ENCODE measurements around the gene LDLRAD3. TPM values are rescaled to one million over a fixed set of nuclear protein-coding genes. Genes with fewer than 3 reads are reported as not detected.

Gene LDLRAD3
- total RNA-seq, 1 experiment from 2014 or later: 19.0 TPM

DNA sequence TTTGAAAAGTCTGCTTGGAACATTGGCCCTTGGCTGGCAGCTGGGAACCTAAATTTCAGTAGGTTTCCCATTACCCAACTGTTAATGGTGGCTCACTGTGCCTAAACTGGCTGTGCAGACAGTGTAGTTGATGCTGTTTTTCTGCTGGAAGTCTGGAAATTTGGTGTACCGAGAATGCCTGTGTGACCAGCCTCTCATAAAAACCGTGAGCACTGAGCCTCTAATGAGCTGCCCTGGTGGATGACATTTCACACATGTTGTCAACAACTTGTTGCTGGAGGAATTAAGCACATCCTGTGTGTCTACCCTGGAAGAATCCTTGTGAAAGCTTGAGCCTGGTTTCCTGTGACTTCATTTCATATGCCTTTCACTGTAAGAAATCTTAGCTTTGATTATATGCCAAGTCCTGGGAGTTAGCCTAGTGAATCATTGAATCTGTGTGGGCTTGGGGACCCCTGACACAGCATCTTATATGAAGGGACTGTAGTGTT lies 131.1 kb downstream of the LDLRAD3 start:
- ChIA-PET RAD21 (ENCODE audit: low non-redundant PET in 1 of 2, low total read pairs in 2 of 2, uncharacterized antibody in 2 of 2, unreplicated experiment in 2 of 2) (no interaction called here), POLR2A (no interaction called here), CTCF (no interaction called here)
- Histone ChIP-seq H2AFZ (ENCODE audit: low read depth, low read length, poor library complexity, severe bottlenecking) (no peak overlapping the region), H3K9ac (ENCODE audit: low read length) (no peak overlapping the region), H3K79me2 (ENCODE audit: insufficient read depth, low read length) (no peaks in the 10 kb centered on the region), H3K4me1 (ENCODE audit: control insufficient read depth in 1 of 2, insufficient read depth in 2 of 2, low read length in 2 of 2) (no peaks in the 10 kb centered on the region), H4K20me1 (ENCODE audit: insufficient read depth) (no peaks in the 10 kb centered on the region), H3K4me3 (replicated peaks in 1 of 2; ENCODE audit: low read depth in 1 of 2, low read length in 2 of 2) (no peak overlapping the region), H3K4me2 (ENCODE audit: low read length) (no peak overlapping the region), H3K36me3 (ENCODE audit: control insufficient read depth in 1 of 2, insufficient read depth in 2 of 2, low read length in 2 of 2) (no peaks in the 10 kb centered on the region), H3K27ac (ENCODE audit: low read depth, low read length) (no peak overlapping the region), H3K27me3 (ENCODE audit: insufficient read depth, low read length) (no peaks in the 10 kb centered on the region), H3K9me2 (ENCODE audit: insufficient read depth) (no peaks in the 10 kb centered on the region), H3K9me3 (ENCODE audit: control insufficient read depth in 1 of 2, insufficient read depth in 1 of 2, low read depth in 1 of 2, low read length in 2 of 2) (no peaks in the 10 kb centered on the region)
- no TSS peak for BruUV-seq (replicated peaks)
- intact Hi-C loops (cut with micrococcal nuclease): no loop called here
- ATAC-seq: no peak
- no peak for DNase-seq (ENCODE audit: low read depth, low spot score)
- TF ChIP-seq TCF7L2 (IDR thresholded peaks at IDR 0.05; ENCODE audit: borderline replicate concordance, extremely low read depth, insufficient read depth, insufficient read length): no peak
- TF ChIP-seq, protein P1, sequence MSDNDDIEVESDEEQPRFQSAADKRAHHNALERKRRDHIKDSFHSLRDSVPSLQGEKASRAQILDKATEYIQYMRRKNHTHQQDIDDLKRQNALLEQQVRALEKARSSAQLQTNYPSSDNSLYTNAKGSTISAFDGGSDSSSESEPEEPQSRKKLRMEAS (IDR thresholded peaks at IDR 0.05): no peak
- TF ChIP-seq, protein P2, sequence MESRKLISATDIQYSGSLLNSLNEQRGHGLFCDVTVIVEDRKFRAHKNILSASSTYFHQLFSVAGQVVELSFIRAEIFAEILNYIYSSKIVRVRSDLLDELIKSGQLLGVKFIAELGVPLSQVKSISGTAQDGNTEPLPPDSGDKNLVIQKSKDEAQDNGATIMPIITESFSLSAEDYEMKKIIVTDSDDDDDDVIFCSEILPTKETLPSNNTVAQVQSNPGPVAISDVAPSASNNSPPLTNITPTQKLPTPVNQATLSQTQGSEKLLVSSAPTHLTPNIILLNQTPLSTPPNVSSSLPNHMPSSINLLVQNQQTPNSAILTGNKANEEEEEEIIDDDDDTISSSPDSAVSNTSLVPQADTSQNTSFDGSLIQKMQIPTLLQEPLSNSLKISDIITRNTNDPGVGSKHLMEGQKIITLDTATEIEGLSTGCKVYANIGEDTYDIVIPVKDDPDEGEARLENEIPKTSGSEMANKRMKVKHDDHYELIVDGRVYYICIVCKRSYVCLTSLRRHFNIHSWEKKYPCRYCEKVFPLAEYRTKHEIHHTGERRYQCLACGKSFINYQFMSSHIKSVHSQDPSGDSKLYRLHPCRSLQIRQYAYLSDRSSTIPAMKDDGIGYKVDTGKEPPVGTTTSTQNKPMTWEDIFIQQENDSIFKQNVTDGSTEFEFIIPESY (IDR thresholded peaks at IDR 0.05; ENCODE audit: extremely low read depth, insufficient replicate concordance, low read length): no peak
- TF ChIP-seq CBX3 (IDR thresholded peaks at IDR 0.05; ENCODE audit: low read depth): no peak
- no peak for TF ChIP-seq EZH2 (IDR thresholded peaks at IDR 0.05)
- TF ChIP-seq, protein P3, sequence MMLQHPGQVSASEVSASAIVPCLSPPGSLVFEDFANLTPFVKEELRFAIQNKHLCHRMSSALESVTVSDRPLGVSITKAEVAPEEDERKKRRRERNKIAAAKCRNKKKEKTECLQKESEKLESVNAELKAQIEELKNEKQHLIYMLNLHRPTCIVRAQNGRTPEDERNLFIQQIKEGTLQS (IDR thresholded peaks at IDR 0.05): no peak
- TF ChIP-seq SRF (IDR thresholded peaks at IDR 0.05; ENCODE audit: low read depth): no peak
- no peak for TF ChIP-seq ZNF274 (IDR thresholded peaks at IDR 0.05; ENCODE audit: low read depth, low read length)
- no peak for TF ChIP-seq EZH2phosphoT487 (IDR thresholded peaks at IDR 0.05; ENCODE audit: borderline replicate concordance)
- no peak for TF ChIP-seq SIN3A (IDR thresholded peaks at IDR 0.05; ENCODE audit: low read depth)
